ENCODE measurements around the gene CSH1.
"Not testable (repeated sequence)": the region's sequence is repeated elsewhere in the genome, so short reads cannot be mapped to it uniquely, and the experiment has no call there.

Gene CSH1

GRCh38 chr17:63896524-63897354, at the start of gene CSH1:
Gene CSH1 (minus strand): TSS chr17:63896574. CDS start chr17:63896511, 63 bp downstream.
- DNase-seq (ENCODE audit: low read depth), result not testable (repeated sequence)

- no peak for DNase-seq (ENCODE audit: low read depth)
Observed at GRCh38 chr17:63945784-63946439, 49.5 kb upstream of the CSH1 start.

- no peak for DNase-seq (ENCODE audit: low read depth)
Observed at GRCh38 chr17:63944736-63945499, 48.5 kb upstream of the CSH1 start.

- DNase-seq (ENCODE audit: low read depth), result no peak
Observed at GRCh38 chr17:63943745-63944144, 47.4 kb upstream of the CSH1 start.

GRCh38 chr17:63942309-63942985, 46.1 kb upstream of the CSH1 start:
- no peak for DNase-seq (ENCODE audit: low read depth)

GRCh38 chr17:63941751-63942150, 45.4 kb upstream of the CSH1 start:
- no peak for DNase-seq (ENCODE audit: low read depth)

- DNase-seq (ENCODE audit: low read depth), result no peak
Observed at GRCh38 chr17:63941162-63941561, 44.8 kb upstream of the CSH1 start.

GRCh38 chr17:63940584-63940983, 44.2 kb upstream of the CSH1 start:
- DNase-seq (ENCODE audit: low read depth), result no peak

GRCh38 chr17:63939884-63940283, 43.5 kb upstream of the CSH1 start:
- DNase-seq (ENCODE audit: low read depth), result no peak

GRCh38 chr17:63939401-63939800, 43.0 kb upstream of the CSH1 start:
- DNase-seq (ENCODE audit: low read depth), result no peak

GRCh38 chr17:63937920-63938319, 41.5 kb upstream of the CSH1 start:
- no peak for DNase-seq (ENCODE audit: low read depth)

GRCh38 chr17:63937319-63937718, 40.9 kb upstream of the CSH1 start:
- DNase-seq (ENCODE audit: low read depth), result no peak

- DNase-seq (ENCODE audit: low read depth), result no peak
Observed at GRCh38 chr17:63934183-63935112, 38.1 kb upstream of the CSH1 start.

- DNase-seq (ENCODE audit: low read depth), result no peak
Observed at GRCh38 chr17:63933598-63933997, 37.2 kb upstream of the CSH1 start.

- no peak for DNase-seq (ENCODE audit: low read depth)
Observed at GRCh38 chr17:63932721-63933120, 36.3 kb upstream of the CSH1 start.

- no peak for DNase-seq (ENCODE audit: low read depth)
Observed at GRCh38 chr17:63931981-63932561, 35.7 kb upstream of the CSH1 start, which contains the start of gene CD79B. Gene CD79B (minus strand): TSS chr17:63932331. CDS start chr17:63932261, 70 bp downstream.

GRCh38 chr17:63930951-63931575, 34.7 kb upstream of the CSH1 start:
- no peak for DNase-seq (ENCODE audit: low read depth)

- no peak for DNase-seq (ENCODE audit: low read depth)
Observed at GRCh38 chr17:63929860-63930766, 33.7 kb upstream of the CSH1 start.

All from amniotic epithelial cell (primary cell).